OCI-LY7 (cell line): ENCODE results near the gene TBXT. TPM values are rescaled to one million over a fixed set of nuclear protein-coding genes. Genes with fewer than 3 reads are reported as not detected.

ENCODE experiments used
- BruUV-seq: library from RNA; stranded (reverse); fragments of 400-500 nt; replicated peaks from 2 replicates; lab custom pipeline; 2021; lab: Mats Ljungman, UMichigan
- CTCF ChIA-PET: fragments of 300-600 bp; sonication (Branson Sonifier 250); formaldehyde crosslinking; loops from one replicate; lab custom pipeline; 2022; ENCODE audit warnings: antibody characterized with exemption; ENCODE audit not compliant: unreplicated experiment; lab: Charles Lee
- POLR2A ChIA-PET: fragments of 300-600 bp; sonication (Branson Sonifier 250); formaldehyde crosslinking; loops from one replicate; lab custom pipeline; 2022; ENCODE audit warnings: antibody characterized with exemption; lab: Charles Lee
- DNase-seq: peaks from one replicate; pipeline ENCODE4 v3.0.0-alpha.2; 2015; ENCODE audit warnings: low spot score
- H2AFZ ChIP-seq: fragments of 200-600 bp; sonication (generic), shearing (Covaris generic); 2 replicates; pipeline ENCODE4 v1.6.1; 2014; ENCODE audit warnings: mild to moderate bottlenecking, antibody characterized with exemption, low read length, moderate library complexity
- H3K27ac ChIP-seq: fragments of 200-600 bp; sonication (generic); 2 replicates; pipeline ENCODE4 v1.5.1; 2014; ENCODE audit warnings: mixed run types, low read depth, mild to moderate bottlenecking, moderate library complexity, low read length, inconsistent platforms; ENCODE audit not compliant: poor library complexity, severe bottlenecking
- H3K36me3 ChIP-seq: fragments of 200-600 bp; sonication (generic); 2 replicates; pipeline ENCODE4 v1.6.1; 2014; ENCODE audit warnings: mild to moderate bottlenecking, antibody characterized with exemption, low read length, moderate library complexity, mixed read lengths; ENCODE audit not compliant: insufficient read depth
- H3K4me1 ChIP-seq: fragments of 200-600 bp; sonication (generic); 2 replicates; pipeline ENCODE4 v1.5.1; 2014; ENCODE audit warnings: mild to moderate bottlenecking, low read length; ENCODE audit not compliant: insufficient read depth, poor library complexity, severe bottlenecking
- H3K4me2 ChIP-seq: fragments of 200-600 bp; sonication (generic); 2 replicates; pipeline ENCODE4 v1.6.1; 2014; ENCODE audit warnings: mild to moderate bottlenecking, low read length
- H3K4me3 ChIP-seq: fragments of 200-600 bp; sonication (generic); 2 replicates; pipeline ENCODE4 v1.5.1; 2014; ENCODE audit warnings: mild to moderate bottlenecking, low read depth, low read length; ENCODE audit not compliant: poor library complexity, severe bottlenecking
- H3K79me2 ChIP-seq: fragments of 200-600 bp; sonication (generic); 2 replicates; pipeline ENCODE4 v1.6.1; 2016; ENCODE audit warnings: low read depth, mild to moderate bottlenecking, low read length, moderate library complexity, mixed read lengths; ENCODE audit not compliant: insufficient read depth
- H3K9me2 ChIP-seq: fragments of 200-600 bp; sonication (generic); 2 replicates; pipeline ENCODE4 v1.6.1; 2016; ENCODE audit warnings: mild to moderate bottlenecking, low read length, mixed read lengths; ENCODE audit not compliant: insufficient read depth
- H3K9me3 ChIP-seq: fragments of 200-600 bp; sonication (generic); 2 replicates; pipeline ENCODE4 v1.6.1; 2014; ENCODE audit warnings: mild to moderate bottlenecking, mixed run types, low read length, mixed read lengths
- H4K20me1 ChIP-seq: fragments of 200-600 bp; sonication (generic); 2 replicates; pipeline ENCODE4 v1.6.1; 2014; ENCODE audit warnings: mild to moderate bottlenecking, antibody characterized with exemption, low read length, moderate library complexity, mixed read lengths; ENCODE audit not compliant: insufficient read depth
- EZH2phosphoT487 ChIP-seq: fragments of 200-600 bp; sonication (generic); IDR thresholded peaks from 2 replicates; pipeline ENCODE4 v1.6.1; 2018; ENCODE audit warnings: low read depth, borderline replicate concordance, mild to moderate bottlenecking, mixed run types, antibody characterized with exemption, low read length, moderate library complexity, mixed read lengths
- intact Hi-C: fragments of 100-400 bp; cut with micrococcal nuclease; formaldehyde crosslinking; loops from one replicate; pipeline ENCODE4 v1.10.0; 2022; ENCODE audit not compliant: unreplicated experiment
- total RNA-seq, 2 experiments: library from RNA; depleted of rRNA in 1 of 2; stranded (reverse); fragments of >200 nt in 1 of 2; shearing (Covaris generic) in 1 of 2; gene quantifications; 2 replicates each; pipeline ENCODE4 v1.2.3, GENCODE V29; 2014 to 2022
- TF ChIP-seq, protein P1 (sequence below): fragments of 200-600 bp; sonication (generic); conservative IDR thresholded peaks from 2 replicates; pipeline ENCODE4 v1.5.1; 2014; ENCODE audit warnings: mild to moderate bottlenecking, antibody characterized with exemption, low read length, moderate library complexity, mixed read lengths

The TBXT gene
- total RNA-seq, 2 experiments from 2014 or later: 1.0 to 5.3 TPM

DNA sequence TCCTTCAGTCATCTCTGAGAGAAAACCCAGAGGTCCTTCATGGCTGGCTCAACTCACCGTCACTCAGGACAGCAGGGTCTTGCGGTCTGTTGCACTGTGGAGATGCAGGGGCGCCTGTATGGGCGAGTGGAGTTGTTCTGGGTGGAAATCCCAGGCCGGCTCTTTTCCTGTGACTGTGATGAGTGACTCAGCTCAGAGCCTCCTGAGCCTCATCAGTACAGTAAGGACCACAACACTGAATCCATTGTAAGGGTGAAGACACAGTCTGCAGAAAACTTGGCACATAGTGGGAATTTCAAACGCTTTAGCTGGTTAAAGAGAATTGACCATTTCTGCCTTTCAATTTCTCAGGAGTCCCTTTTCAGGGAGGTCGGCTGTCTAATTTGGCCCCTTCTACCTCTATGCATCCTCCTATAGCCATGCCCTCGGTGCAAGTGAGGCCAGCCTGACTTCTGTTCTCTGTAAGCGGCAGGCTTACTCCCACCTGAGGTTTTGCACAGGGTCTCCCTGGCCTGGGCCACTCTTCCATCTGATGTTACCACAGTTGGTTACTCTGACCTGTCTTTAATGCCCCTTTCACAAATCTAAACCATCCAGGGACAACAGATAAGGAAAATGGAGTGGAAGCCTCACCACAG, 35.5 kb upstream of the TBXT start:
- peak overlapping the region; percentile 63 for H2AFZ ChIP-seq
- DNase-seq: peak; percentile 14
- H3K79me2 ChIP-seq: no peaks in the 10 kb centered on the region
- POLR2A ChIA-PET: interaction anchor here (0.7 to 1.6 kb wide), 6 partner anchors 12 to 1076 kb away, joined by 3 to 7 read pairs (median 4); no protein-coding TSS in a partner anchor
- CTCF ChIA-PET: no interaction called here
- no peaks in the 10 kb centered on the region for H3K9me3 ChIP-seq
- no peaks in the 10 kb centered on the region for H3K9me2 ChIP-seq
- H3K4me3 ChIP-seq: peak overlapping the region; percentile 43
- peak overlapping the region; percentile 74 for H3K4me2 ChIP-seq
- no peaks in the 10 kb centered on the region for H3K36me3 ChIP-seq
- intact Hi-C loops: loop anchor here (2.0 kb wide), 2 partner anchors 26 to 30 kb away; no protein-coding TSS in a partner anchor
- H3K4me1 ChIP-seq: peaks cover 64% of the 10 kb centered on the region
- TF ChIP-seq, protein P1, sequence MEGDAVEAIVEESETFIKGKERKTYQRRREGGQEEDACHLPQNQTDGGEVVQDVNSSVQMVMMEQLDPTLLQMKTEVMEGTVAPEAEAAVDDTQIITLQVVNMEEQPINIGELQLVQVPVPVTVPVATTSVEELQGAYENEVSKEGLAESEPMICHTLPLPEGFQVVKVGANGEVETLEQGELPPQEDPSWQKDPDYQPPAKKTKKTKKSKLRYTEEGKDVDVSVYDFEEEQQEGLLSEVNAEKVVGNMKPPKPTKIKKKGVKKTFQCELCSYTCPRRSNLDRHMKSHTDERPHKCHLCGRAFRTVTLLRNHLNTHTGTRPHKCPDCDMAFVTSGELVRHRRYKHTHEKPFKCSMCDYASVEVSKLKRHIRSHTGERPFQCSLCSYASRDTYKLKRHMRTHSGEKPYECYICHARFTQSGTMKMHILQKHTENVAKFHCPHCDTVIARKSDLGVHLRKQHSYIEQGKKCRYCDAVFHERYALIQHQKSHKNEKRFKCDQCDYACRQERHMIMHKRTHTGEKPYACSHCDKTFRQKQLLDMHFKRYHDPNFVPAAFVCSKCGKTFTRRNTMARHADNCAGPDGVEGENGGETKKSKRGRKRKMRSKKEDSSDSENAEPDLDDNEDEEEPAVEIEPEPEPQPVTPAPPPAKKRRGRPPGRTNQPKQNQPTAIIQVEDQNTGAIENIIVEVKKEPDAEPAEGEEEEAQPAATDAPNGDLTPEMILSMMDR: no peak
- no peak for TF ChIP-seq EZH2phosphoT487
- peak overlapping the region; percentile 92 for H3K27ac ChIP-seq
- H4K20me1 ChIP-seq: no peaks in the 10 kb centered on the region
- BruUV-seq: no TSS peak

GRCh38 chr6:166202321-166202733, 34.7 kb upstream of the TBXT start:
- no peak for TF ChIP-seq EZH2phosphoT487
- TF ChIP-seq, protein P1: no peak
- ChIA-PET POLR2A (interaction anchor here (0.6 to 1.8 kb wide), 20 partner anchors 9 to 1077 kb away, joined by 3 to 7 read pairs (median 4); no protein-coding TSS in a partner anchor), CTCF (interaction anchor here (0.9 kb wide), 1 partner anchor 28 kb away, joined by 3 read pairs; no protein-coding TSS in a partner anchor)
- peak overlapping the region; percentile 43 for H3K4me3 ChIP-seq
- H4K20me1 ChIP-seq: no peaks in the 10 kb centered on the region
- peak; percentile 87 for DNase-seq
- peak overlapping the region; percentile 4; the same call in 1 of the 2 replicates for H2AFZ ChIP-seq
- no TSS peak for BruUV-seq
- H3K4me1 ChIP-seq: peaks cover 66% of the 10 kb centered on the region
- no peaks in the 10 kb centered on the region for H3K79me2 ChIP-seq
- H3K4me2 ChIP-seq: peak overlapping the region; percentile 74
- intact Hi-C loops: loop anchor here (1.0 to 2.0 kb wide), 3 partner anchors 19 to 30 kb away; no protein-coding TSS in a partner anchor
- no peaks in the 10 kb centered on the region for H3K9me2 ChIP-seq
- H3K36me3 ChIP-seq: no peaks in the 10 kb centered on the region
- no peaks in the 10 kb centered on the region for H3K9me3 ChIP-seq
- H3K27ac ChIP-seq: peak overlapping the region; percentile 92
